HCT116 (cell line): ENCODE measurements around the gene KIAA1549.

ENCODE experiments used
- POLR2AphosphoS5 ChIP-seq: IDR thresholded peaks from 2 replicates; pipeline ENCODE4 v1.6.1; 2011; ENCODE audit warnings: mild to moderate bottlenecking, low read depth, low read length, moderate library complexity
- SIN3A ChIP-seq: IDR thresholded peaks from 2 replicates; pipeline ENCODE4 v1.6.1; 2012; ENCODE audit warnings: low read depth
- TF ChIP-seq, protein P1 (sequence below), 3 experiments: fragments of 200-600 bp in 1 of 3; sonication (generic) in 1 of 3; IDR thresholded peaks in 2 of 3; conservative IDR thresholded peaks in 1 of 3; 2 replicates each; pipeline ENCODE4 v1.5.1; 2012 to 2017; ENCODE audit warnings: low read depth in 2 of 3, low read length in 2 of 3, antibody characterized with exemption in 1 of 3, borderline replicate concordance in 1 of 3, control low read depth in 1 of 3, mild to moderate bottlenecking in 1 of 3, mixed read lengths in 1 of 3, mixed run types in 1 of 3, moderate library complexity in 1 of 3; ENCODE audit not compliant: insufficient read depth in 1 of 3
- TF ChIP-seq, protein P2 (sequence below): IDR thresholded peaks from 2 replicates; pipeline ENCODE4 v1.6.1; 2011; ENCODE audit warnings: mild to moderate bottlenecking, low read length, moderate library complexity; ENCODE audit not compliant: insufficient replicate concordance; ENCODE audit errors: extremely low read depth

DNA sequence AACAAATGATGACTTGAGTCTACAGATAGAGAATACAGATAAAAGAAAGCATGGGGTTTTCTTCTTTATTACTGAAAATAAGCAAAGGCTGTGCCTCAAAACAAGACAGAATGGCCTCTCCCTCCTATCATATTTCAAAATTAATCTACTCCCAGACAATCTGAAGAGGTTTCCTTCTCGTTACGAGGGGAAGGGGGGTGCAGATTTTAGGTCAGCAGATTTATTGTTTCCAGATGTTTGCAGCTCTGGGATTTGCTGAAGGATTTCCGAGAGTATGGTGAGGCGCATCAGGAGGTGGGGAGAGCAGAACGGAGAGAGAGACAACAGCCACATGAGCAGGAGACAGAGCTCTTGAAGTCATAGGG, 89.8 kb downstream of the KIAA1549 start:
- TF ChIP-seq POLR2AphosphoS5 (no peak), SIN3A (no peak)
- TF ChIP-seq, protein P1, sequence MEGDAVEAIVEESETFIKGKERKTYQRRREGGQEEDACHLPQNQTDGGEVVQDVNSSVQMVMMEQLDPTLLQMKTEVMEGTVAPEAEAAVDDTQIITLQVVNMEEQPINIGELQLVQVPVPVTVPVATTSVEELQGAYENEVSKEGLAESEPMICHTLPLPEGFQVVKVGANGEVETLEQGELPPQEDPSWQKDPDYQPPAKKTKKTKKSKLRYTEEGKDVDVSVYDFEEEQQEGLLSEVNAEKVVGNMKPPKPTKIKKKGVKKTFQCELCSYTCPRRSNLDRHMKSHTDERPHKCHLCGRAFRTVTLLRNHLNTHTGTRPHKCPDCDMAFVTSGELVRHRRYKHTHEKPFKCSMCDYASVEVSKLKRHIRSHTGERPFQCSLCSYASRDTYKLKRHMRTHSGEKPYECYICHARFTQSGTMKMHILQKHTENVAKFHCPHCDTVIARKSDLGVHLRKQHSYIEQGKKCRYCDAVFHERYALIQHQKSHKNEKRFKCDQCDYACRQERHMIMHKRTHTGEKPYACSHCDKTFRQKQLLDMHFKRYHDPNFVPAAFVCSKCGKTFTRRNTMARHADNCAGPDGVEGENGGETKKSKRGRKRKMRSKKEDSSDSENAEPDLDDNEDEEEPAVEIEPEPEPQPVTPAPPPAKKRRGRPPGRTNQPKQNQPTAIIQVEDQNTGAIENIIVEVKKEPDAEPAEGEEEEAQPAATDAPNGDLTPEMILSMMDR (IDR thresholded peaks at IDR 0.05 in 2 of 3, conservative IDR thresholded peaks at IDR 0.05 in 1 of 3; ENCODE audit: borderline replicate concordance in 1 of 3, insufficient read depth in 1 of 3, low read depth in 2 of 3, low read length in 2 of 3) = no peak
- TF ChIP-seq, protein P2, sequence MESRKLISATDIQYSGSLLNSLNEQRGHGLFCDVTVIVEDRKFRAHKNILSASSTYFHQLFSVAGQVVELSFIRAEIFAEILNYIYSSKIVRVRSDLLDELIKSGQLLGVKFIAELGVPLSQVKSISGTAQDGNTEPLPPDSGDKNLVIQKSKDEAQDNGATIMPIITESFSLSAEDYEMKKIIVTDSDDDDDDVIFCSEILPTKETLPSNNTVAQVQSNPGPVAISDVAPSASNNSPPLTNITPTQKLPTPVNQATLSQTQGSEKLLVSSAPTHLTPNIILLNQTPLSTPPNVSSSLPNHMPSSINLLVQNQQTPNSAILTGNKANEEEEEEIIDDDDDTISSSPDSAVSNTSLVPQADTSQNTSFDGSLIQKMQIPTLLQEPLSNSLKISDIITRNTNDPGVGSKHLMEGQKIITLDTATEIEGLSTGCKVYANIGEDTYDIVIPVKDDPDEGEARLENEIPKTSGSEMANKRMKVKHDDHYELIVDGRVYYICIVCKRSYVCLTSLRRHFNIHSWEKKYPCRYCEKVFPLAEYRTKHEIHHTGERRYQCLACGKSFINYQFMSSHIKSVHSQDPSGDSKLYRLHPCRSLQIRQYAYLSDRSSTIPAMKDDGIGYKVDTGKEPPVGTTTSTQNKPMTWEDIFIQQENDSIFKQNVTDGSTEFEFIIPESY = no peak
